GM12801 (cell line): Measurements from ENCODE around the gene TALDO1.

Experiments
- TF ChIP-seq, protein P1 (sequence below): IDR thresholded peaks from one replicate; pipeline ENCODE4 v1.5.1; 2011; ENCODE audit warnings: control low read depth; ENCODE audit not compliant: insufficient read length; ENCODE audit errors: extremely low read depth

Gene TALDO1

DNA sequence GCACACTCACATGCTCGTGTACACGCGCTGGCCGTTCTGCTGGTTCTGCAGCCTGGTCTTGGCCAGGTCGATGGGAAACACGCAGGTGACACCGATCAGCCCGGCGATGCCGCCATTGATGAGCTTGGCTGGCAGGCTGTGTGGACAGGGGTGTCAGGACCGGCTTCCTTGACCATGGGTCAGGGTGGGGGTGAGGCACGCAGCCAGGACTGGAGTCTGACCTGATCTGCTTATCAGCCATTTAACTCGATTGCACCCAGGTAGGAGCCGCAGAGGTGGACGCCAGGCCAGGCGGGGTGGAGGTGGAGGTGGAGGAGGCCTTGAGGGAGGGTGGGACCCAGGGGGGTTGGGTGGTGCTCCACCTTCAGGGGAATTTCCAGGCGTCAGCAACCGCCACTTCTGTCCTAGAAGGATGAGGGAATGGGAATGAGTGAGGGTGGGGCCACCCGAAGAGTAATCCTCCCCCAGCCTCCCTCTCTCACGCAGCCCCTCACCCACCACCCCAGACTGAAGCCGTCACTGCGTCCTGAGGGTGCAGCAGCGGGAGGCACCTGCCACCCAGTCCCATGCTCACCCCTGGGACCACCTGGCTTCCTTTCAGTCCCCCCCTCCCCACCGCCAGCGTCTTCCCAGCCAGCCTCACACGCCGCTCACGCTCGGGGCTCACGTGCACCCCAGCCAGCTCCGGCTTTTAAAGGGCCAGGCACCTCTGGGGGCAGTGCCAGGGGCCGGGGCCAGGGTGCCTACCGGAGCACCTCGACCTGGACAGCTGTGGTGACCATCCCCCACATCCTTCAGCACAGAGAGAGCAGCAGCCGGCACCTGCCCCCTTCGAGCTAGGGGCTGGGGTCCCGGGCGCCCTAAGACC lies 47.7 kb downstream of the TALDO1 start:
- TF ChIP-seq, protein P1, sequence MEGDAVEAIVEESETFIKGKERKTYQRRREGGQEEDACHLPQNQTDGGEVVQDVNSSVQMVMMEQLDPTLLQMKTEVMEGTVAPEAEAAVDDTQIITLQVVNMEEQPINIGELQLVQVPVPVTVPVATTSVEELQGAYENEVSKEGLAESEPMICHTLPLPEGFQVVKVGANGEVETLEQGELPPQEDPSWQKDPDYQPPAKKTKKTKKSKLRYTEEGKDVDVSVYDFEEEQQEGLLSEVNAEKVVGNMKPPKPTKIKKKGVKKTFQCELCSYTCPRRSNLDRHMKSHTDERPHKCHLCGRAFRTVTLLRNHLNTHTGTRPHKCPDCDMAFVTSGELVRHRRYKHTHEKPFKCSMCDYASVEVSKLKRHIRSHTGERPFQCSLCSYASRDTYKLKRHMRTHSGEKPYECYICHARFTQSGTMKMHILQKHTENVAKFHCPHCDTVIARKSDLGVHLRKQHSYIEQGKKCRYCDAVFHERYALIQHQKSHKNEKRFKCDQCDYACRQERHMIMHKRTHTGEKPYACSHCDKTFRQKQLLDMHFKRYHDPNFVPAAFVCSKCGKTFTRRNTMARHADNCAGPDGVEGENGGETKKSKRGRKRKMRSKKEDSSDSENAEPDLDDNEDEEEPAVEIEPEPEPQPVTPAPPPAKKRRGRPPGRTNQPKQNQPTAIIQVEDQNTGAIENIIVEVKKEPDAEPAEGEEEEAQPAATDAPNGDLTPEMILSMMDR = no peak

DNA sequence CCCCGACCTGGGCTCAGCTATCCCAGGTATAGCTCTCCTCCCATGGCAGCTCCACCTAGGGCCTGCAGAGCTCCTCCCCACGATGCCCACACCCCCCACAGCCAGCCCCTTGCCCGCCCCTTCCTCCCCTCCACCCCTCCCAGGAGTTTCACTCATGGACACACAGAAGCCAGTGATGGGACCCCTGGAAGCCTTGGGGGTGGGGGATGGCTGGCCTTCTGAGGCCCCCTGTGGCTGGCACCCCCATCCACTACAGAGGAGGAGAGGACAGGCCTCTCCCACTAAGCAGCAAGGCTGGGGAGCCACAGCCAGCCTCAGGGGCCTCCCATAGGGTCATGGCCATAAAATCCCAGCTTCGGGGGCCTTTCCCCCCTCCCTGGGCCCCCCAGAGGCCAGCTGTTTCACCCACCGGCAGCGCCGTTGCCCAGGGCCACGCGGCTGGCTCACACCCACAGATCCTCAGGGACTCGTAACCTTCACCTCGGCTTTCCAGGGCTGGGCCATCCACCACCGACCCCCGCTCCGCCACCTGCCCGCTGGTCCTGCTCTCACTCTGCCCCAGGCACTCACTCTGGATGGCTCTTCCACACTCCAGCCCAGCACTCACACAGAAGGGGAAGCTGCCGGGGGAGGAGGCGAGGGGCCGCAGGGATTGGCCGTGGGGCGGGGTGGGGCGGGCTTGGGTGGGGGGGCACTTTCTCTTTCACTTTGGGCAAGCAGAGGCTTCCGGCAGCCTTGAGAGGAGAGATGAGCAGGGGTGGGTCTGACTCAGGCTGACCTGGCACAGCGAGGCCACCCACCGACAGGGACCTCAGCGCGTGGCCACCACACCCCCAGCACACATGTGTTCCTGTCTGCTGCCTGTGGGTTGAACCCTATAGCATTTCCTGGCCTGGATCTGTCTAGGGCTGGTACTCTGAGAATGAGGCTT lies 48.6 kb downstream of the TALDO1 start:
- TF ChIP-seq, protein P1 = no peak

DNA sequence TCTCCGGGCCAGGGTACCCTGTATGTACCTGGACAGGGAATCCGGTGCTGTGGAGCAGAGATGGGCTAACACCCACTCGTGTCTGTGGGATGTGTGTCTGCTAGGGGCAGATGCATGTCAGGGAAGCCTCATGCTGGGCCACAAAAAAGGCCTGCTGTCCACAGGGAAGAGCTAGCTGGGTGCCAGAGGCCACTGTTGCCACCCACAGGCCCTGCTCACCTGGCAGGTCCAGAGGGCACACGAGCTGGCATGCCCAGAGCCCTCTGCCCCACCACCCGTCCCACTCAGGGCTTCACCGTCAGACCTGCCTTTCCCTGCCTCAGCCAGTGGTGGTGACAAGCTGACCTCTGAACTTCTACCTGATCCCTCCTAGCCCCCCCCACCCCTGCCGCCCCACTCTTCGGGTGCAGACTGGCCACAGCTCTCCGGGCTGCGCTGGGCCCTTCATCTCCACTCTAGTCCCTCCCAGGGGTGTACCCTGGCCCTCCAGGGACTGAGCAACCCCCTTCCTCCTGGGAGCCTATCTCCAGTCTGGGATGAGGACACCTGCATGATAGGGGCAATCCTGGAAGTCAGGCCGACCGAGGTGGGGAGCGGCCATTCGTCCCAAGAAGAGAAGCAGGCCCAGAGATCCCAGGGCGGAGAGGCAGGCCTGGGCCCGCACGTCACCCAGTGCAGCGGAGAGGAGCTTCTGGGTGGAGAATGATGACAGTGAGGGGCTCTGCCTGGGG lies 49.5 kb downstream of the TALDO1 start:
- TF ChIP-seq, protein P1 = no peak

DNA sequence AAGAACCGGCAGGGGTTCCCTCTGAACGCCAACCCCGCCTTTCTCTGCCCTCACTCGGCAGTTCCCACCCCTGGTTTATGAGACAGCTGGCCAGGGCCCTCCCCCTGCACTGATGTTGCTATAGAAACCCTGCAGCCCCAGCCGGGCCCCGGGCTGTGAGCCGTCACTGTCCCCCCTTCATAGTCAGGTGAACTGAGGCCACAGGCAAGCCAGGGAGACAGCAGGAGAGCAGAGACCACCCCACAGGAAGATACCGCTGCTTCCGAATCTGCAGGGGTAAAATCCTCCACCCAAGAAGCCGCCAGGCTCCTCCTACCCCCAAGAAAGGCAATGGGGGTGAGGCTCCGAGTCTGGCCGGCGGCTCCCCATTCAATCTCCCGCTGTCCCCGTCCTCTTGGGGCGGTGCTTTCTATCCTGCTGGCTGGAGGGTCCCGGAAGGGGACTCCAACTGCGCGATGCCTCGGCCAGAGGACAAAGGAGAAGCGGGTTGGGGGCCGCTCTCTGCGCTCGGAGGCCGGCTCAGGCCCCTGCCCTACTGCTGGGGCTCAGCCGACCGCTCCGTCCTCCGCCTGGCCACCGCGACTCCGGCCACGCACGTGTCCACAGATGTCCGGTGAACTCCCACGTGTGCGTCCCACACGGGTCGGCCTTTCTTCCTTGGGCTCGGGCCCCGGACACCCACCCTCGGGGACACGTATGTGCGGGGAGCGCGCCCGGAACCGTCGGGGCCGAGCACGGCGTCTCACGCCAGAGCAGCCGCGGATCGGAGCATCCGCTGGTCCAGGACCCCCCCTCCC lies 50.2 kb downstream of the TALDO1 start:
- TF ChIP-seq, protein P1 = no peak

DNA sequence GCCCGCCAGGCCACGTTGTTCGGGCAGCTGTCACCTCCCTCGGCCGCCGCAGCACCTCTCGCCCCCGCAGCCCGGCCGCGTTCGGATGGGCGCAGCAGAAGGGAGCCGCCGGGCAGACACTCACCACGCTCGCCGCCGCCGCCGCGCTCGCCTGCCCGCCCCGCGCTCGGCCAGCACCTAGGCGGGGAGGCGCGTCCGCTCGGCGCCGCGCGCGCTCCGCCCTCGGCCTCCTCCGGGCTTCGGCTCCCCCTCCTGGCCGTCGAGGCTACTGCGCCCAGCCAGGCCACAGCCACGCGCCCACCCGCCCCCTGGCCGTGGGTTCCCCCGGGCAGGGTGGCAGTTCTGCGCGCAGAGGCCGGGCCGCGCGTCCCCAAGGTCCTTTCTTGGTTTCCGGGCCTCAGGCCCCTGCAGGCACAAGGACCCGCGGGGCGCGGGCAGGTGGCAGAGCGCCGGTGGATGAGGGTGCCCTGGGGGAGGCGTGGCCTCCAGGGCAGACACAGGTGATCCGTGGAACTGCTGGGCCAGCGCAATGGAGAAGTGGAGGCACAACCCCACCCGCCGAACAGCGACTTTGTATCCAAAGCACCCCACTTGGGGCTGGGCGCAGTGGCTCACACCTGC lies 50.9 kb downstream of the TALDO1 start, which contains the start of gene SLC25A22:
Gene SLC25A22 (minus strand): TSS at position 189 of the 621 bp plus-strand sequence. CDS start 3,275 bp downstream, outside the sequence.
- TF ChIP-seq, protein P1 = no peak

DNA sequence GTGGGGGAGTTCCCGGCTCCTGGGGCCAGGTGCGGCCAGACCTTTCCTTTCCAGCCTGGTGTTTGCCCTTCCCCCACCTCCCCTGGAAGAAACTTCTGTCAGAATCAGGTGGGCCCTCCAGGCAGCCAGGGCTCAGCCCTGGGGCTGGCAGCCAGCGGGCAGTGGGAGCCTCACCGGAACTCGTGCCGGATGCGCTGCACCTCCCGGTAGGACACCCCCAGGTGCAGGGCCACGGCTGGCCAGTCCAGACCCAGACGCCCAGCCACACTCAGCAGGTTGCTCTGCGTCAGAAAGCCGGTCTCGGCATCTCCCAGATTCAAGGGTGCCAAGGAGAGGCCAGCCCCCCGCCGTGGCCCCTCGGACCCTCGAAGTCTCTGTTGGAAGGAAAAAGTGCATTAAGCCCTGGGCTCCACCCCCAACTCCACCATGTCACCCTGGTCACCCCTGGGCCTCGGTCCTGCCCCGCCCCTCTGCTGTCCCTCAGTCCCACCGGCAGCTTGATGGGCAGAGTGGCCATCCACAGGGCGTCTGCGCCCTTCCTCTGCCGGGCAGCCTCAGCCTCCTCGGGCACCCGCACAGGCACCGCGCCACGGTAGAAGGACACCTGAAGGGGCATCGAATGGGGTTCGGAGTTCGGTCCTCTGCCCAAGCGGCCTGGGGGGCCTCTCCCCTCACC lies 52.5 kb downstream of the TALDO1 start:
- TF ChIP-seq, protein P1 = no peak
